Immature natural killer cell (primary cell): ENCODE results near the gene MTX2. TPM values are rescaled to one million over a fixed set of nuclear protein-coding genes. Genes with fewer than 3 reads are reported as not detected.

ENCODE experiments used
- DNase-seq, 3 donors: peaks; one replicate each; pipeline ENCODE4 v3.0.0; 2022; ENCODE audit warnings: mixed read lengths in 1 of 3
- H3K27ac Mint-ChIP-seq, 6 donors: one replicate each; pipeline ENCODE4 v1.8.0; 2020; ENCODE audit warnings: mixed read lengths in 6 of 6, mild to moderate bottlenecking in 5 of 6, inconsistent platforms in 4 of 6, moderate library complexity in 3 of 6
- H3K27me3 Mint-ChIP-seq, 3 donors: one replicate each; pipeline ENCODE4 v1.8.0; 2020 to 2021; ENCODE audit warnings: low read depth in 3 of 3, mild to moderate bottlenecking in 3 of 3, mixed read lengths in 3 of 3, moderate library complexity in 3 of 3, inconsistent platforms in 1 of 3
- H3K36me3 Mint-ChIP-seq, 3 donors: one replicate each; pipeline ENCODE4 v1.8.0; 2020; ENCODE audit warnings: mixed read lengths in 3 of 3, inconsistent platforms in 2 of 3, mild to moderate bottlenecking in 2 of 3
- H3K4me1 Mint-ChIP-seq, 2 donors: one replicate each; pipeline ENCODE4 v1.8.0; 2020; ENCODE audit warnings: inconsistent platforms in 2 of 2, mild to moderate bottlenecking in 2 of 2, mixed read lengths in 2 of 2, moderate library complexity in 1 of 2
- H3K4me3 Mint-ChIP-seq, 5 donors: one replicate each; pipeline ENCODE4 v1.8.0; 2020; ENCODE audit warnings: mild to moderate bottlenecking in 5 of 5, mixed read lengths in 5 of 5, inconsistent platforms in 3 of 5, moderate library complexity in 3 of 5
- H3K9me3 Mint-ChIP-seq, 6 donors: one replicate each; pipeline ENCODE4 v1.8.0; 2020; ENCODE audit warnings: mild to moderate bottlenecking in 6 of 6, mixed read lengths in 6 of 6, inconsistent platforms in 4 of 6, moderate library complexity in 3 of 6
- polyA plus RNA-seq, 3 donors: library from polyadenylated mRNA; unstranded; fragments of 300-500 nt; fragmentation: Illumina TruSeq; gene quantifications; one replicate each; pipeline ENCODE4 v1.2.3, GENCODE V29; 2021

The MTX2 gene
- polyA plus RNA-seq, 3 donors from 2014 or later = 8.2 to 15.5 (median 13.8) TPM

DNA sequence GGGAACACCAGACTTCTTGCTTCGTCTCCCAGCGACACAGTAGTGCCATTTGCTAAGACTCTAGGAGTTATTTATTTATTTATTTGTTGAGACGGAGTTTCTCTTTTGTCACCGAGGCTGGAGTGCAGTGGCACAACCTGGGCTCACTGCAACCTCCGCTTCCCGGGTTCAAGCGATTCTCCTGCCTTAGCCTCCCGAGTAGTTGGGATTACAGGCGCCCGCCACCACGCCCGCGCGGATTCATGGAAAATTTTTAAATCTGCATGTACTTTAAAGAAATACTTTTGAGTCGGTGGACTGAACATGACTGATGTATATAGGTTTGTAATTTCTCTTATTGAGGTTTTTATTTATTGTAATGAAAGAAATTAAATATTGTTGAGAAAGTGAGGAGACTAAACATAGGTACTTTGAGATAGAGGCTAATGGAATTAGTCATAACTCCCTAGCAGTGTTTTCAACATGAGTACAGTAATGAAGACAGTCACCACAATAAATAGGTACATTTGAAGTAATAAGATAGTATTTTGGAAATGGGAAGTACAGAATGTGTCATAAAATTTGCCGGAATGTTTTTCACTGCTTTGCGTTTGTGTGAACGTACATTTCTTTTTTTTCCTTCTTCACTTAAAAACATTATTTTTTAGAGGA lies 983 bp downstream of the MTX2 start:
- Mint-ChIP-seq H3K27me3 (peaks cover 0 to 4% (median 0%) of the 10 kb centered on the region in 3 donors), H3K9me3 (no peaks in the 10 kb centered on the region), H3K4me3 (peak overlapping the region; percentile 92 to 96 (median 95)), H3K4me1 (peaks cover 13 to 25% of the 10 kb centered on the region in 2 donors), H3K27ac (peak overlapping the region in 4 of 6 donors; percentile 76 to 90 (median 82)), H3K36me3 (peaks cover 0 to 3% (median 0%) of the 10 kb centered on the region in 3 donors)
- no peak for DNase-seq

DNA sequence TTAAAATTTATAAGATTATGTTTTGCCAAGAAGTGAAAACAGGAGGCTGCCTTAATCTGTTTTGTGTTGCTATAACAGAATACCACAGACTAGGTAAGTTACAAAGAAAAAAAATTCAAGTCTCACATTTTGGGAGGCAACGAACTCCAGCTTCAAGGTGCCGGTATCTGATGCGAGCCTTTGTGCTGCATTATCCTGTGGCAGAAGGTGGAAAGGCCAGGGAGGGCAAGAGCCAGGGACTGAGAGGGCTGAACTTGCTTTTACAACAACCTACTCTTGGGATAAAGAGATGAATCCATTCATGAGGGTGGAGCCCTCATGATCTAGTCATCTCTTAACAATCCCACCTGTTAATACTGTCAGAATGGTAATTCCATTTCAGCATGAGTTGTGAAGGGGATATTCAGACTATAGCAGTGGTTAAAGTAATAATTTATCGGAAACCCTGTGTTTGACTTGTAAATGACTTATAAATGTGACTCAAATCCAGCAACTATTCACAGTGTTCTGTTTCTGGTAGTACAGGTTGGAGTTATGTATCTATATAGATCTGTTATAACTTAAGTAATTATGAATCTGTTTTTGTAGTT lies 3.7 kb downstream of the MTX2 start:
- Mint-ChIP-seq H3K36me3 (peaks cover 0 to 3% (median 3%) of the 10 kb centered on the region in 3 donors), H3K4me3 (no peak overlapping the region), H3K9me3 (no peaks in the 10 kb centered on the region), H3K4me1 (peaks cover 13 to 25% of the 10 kb centered on the region in 2 donors), H3K27me3 (peaks cover 0 to under 1% (median 0%) of the 10 kb centered on the region in 3 donors), H3K27ac (no peak overlapping the region)
- DNase-seq = no peak

GRCh38 chr2:176278927-176279326 lies 9.7 kb downstream of the MTX2 start:
- peaks cover 21 to 27% of the 10 kb centered on the region in 2 donors for H3K4me1 Mint-ChIP-seq
- no peak for DNase-seq
- H3K9me3 Mint-ChIP-seq = no peaks in the 10 kb centered on the region
- no peak overlapping the region for H3K27ac Mint-ChIP-seq
- no peaks in the 10 kb centered on the region for H3K27me3 Mint-ChIP-seq
- H3K36me3 Mint-ChIP-seq = peaks cover 0 to 3% (median 3%) of the 10 kb centered on the region in 3 donors
- no peak overlapping the region for H3K4me3 Mint-ChIP-seq

- no peak for DNase-seq
- Mint-ChIP-seq H3K27me3 (no peaks in the 10 kb centered on the region), H3K27ac (no peak overlapping the region), H3K4me3 (no peak overlapping the region), H3K9me3 (no peaks in the 10 kb centered on the region), H3K36me3 (peaks cover 0 to 3% (median 0%) of the 10 kb centered on the region in 3 donors), H3K4me1 (peaks cover 24 to 29% of the 10 kb centered on the region in 2 donors)
Measured at GRCh38 chr2:176280156-176280555, 10.9 kb downstream of the MTX2 start.

GRCh38 chr2:176280867-176281658 lies 11.8 kb downstream of the MTX2 start:
- H3K36me3 Mint-ChIP-seq = peaks cover 0 to 3% (median 0%) of the 10 kb centered on the region in 3 donors
- H3K4me3 Mint-ChIP-seq = no peak overlapping the region

GRCh38 chr2:176283291-176284068 lies 14.2 kb downstream of the MTX2 start:
- peaks cover 32 to 42% of the 10 kb centered on the region in 2 donors for H3K4me1 Mint-ChIP-seq
- H3K27ac Mint-ChIP-seq = no peak overlapping the region
- no peak for DNase-seq
- H3K4me3 Mint-ChIP-seq = no peak overlapping the region
- H3K27me3 Mint-ChIP-seq = no peaks in the 10 kb centered on the region
- H3K36me3 Mint-ChIP-seq = no peaks in the 10 kb centered on the region
- H3K9me3 Mint-ChIP-seq = no peaks in the 10 kb centered on the region

More at GRCh38 chr2:176280867-176281658, 11.8 kb downstream of the MTX2 start:
- peaks cover 31 to 38% of the 10 kb centered on the region in 2 donors for H3K4me1 Mint-ChIP-seq
- H3K27ac Mint-ChIP-seq = peak overlapping the region in 1 of 6 donors; percentile 36
- H3K9me3 Mint-ChIP-seq = no peaks in the 10 kb centered on the region
- no peaks in the 10 kb centered on the region for H3K27me3 Mint-ChIP-seq
- DNase-seq = no peak

- Mint-ChIP-seq H3K27ac (no peak overlapping the region), H3K27me3 (no peaks in the 10 kb centered on the region), H3K4me3 (no peak overlapping the region), H3K9me3 (no peaks in the 10 kb centered on the region), H3K4me1 (peaks cover 32 to 42% of the 10 kb centered on the region in 2 donors), H3K36me3 (no peaks in the 10 kb centered on the region)
- no peak for DNase-seq
Measured at GRCh38 chr2:176284461-176285049, 15.3 kb downstream of the MTX2 start.

DNA sequence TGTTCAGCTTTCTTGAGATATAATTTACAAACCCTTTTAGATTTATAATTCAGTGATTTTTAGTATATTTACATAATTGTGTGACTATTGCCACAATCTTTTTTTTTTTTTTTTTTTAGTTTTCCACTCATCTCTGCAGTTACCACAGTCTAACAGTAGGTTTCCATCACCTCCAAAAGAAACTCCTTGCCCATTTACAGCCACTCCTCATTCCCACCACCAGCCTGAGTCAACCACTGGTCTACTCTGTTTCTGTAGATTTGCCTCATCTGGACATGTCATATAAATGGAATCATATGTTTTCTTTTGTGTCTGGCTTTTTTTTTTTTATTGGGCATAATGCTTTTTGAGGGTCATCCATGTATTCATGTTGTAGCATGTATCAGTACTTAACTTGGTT lies 16.1 kb downstream of the MTX2 start:
- Mint-ChIP-seq H3K4me1 (peaks cover 32 to 42% of the 10 kb centered on the region in 2 donors), H3K27me3 (no peaks in the 10 kb centered on the region), H3K36me3 (no peaks in the 10 kb centered on the region), H3K27ac (no peak overlapping the region), H3K9me3 (no peaks in the 10 kb centered on the region), H3K4me3 (no peak overlapping the region)
- DNase-seq = no peak

DNA sequence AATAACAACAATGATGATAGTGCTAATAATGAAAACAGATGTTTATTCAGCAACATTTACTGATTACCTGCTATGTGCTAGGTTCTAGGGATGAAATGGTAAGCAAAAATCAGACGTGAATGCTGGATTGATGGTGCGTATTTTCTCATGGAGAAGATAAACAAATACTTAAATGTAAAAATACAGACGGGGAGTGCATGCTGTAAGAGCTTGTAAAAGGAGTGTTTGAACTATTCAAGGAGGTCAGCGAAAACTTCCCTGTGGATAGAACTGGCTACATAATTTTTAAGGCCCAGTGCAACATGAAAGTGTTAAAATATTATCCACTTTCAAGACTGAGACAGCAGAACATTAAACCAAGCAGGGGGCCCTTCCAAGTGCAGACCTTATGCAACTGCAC lies 22.1 kb downstream of the MTX2 start:
- no peak overlapping the region for H3K4me3 Mint-ChIP-seq
- H3K36me3 Mint-ChIP-seq = peaks cover 0 to 4% (median 0%) of the 10 kb centered on the region in 3 donors
- no peaks in the 10 kb centered on the region for H3K9me3 Mint-ChIP-seq
- no peaks in the 10 kb centered on the region for H3K27me3 Mint-ChIP-seq
- peaks cover 9 to 30% of the 10 kb centered on the region in 2 donors for H3K4me1 Mint-ChIP-seq
- no peak overlapping the region for H3K27ac Mint-ChIP-seq
- no peak for DNase-seq

DNA sequence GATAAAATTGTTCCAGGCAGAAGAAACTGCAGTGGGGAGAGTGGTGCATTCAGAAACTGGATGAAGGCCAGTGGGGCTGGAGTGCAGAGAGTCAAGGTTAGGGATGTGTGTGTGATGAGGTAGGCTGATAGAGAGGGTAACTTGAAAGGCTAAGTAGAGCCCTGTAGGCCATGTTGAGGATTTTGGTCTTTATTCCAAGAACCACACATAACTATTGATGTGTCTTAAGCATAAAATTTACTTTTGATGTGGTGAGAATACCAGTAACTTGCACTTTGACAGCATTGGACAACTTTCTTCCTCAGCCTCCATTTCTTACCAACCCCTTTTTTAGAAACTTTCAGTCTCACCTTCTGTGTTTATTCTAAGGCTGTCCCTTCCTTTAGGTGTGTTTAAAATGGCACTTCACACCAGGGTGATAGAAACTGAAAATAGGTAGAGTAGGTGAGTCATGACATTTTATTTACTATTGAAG lies 22.6 kb downstream of the MTX2 start:
- H3K27me3 Mint-ChIP-seq = no peaks in the 10 kb centered on the region
- H3K36me3 Mint-ChIP-seq = peaks cover 0 to 4% (median 0%) of the 10 kb centered on the region in 3 donors
- no peak for DNase-seq
- H3K4me1 Mint-ChIP-seq = peaks cover 9 to 28% of the 10 kb centered on the region in 2 donors
- H3K4me3 Mint-ChIP-seq = no peak overlapping the region
- H3K9me3 Mint-ChIP-seq = no peaks in the 10 kb centered on the region
- H3K27ac Mint-ChIP-seq = peak overlapping the region in 1 of 6 donors; percentile 28

DNA sequence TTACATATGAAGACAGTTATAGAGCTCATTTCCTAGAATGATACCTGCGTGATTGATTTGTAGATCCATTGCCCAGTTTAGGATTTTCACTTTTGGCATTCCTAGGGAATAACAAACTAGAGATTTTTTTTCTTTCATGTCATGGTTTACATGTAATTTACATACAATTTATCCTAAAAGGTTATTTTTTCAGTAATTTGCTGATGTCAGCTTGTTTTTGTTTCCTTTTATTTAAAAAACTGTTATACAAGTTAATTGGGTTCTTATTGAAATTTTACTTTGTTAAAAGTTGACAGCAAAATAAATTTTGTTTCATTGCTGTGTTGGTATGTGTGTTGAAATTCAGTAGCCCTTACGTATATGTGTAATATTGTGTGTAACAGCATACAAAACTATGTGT lies 23.4 kb downstream of the MTX2 start:
- peaks cover 9 to 28% of the 10 kb centered on the region in 2 donors for H3K4me1 Mint-ChIP-seq

GRCh38 chr2:176293334-176293733 lies 24.1 kb downstream of the MTX2 start:
- no peak for DNase-seq
- Mint-ChIP-seq H3K4me3 (no peak overlapping the region), H3K4me1 (peaks cover 9 to 28% of the 10 kb centered on the region in 2 donors), H3K9me3 (no peaks in the 10 kb centered on the region), H3K27me3 (no peaks in the 10 kb centered on the region), H3K36me3 (peaks cover 0 to 8% (median 0%) of the 10 kb centered on the region in 3 donors), H3K27ac (no peak overlapping the region)

More for the DNA sequence above, 23.4 kb downstream of the MTX2 start:
- H3K27ac Mint-ChIP-seq = no peak overlapping the region
- H3K9me3 Mint-ChIP-seq = no peaks in the 10 kb centered on the region
- no peaks in the 10 kb centered on the region for H3K27me3 Mint-ChIP-seq
- no peak overlapping the region for H3K4me3 Mint-ChIP-seq
- DNase-seq = no peak
- H3K36me3 Mint-ChIP-seq = peaks cover 0 to 4% (median 0%) of the 10 kb centered on the region in 3 donors

DNA sequence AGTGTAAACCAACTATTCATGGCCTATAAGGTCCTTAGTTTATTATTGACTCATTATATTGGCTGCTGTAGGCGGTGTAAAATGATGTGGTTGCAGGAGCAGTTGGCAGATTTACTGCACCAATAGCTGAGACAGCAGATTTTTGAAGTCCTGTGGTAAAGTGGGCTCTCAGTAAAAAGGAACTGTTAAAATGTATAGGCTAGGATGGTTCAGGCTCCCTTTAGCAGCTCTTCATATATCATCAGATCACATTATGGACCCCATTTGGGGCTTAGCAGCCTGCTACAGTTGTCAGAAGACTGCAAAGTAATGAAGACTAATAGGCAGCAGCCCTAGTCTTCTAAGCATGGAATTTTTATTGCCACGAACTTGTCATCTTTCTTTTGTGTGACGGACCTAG lies 27.8 kb downstream of the MTX2 start:
- DNase-seq = no peak
- H3K4me3 Mint-ChIP-seq = no peak overlapping the region
- H3K27me3 Mint-ChIP-seq = no peaks in the 10 kb centered on the region
- peaks cover under 1 to 15% of the 10 kb centered on the region in 2 donors for H3K4me1 Mint-ChIP-seq
- H3K9me3 Mint-ChIP-seq = no peaks in the 10 kb centered on the region
- no peak overlapping the region for H3K27ac Mint-ChIP-seq
- H3K36me3 Mint-ChIP-seq = peaks cover 0 to 10% (median 3%) of the 10 kb centered on the region in 3 donors
